Stimulated activated CD4-positive, alpha-beta T cell treated with anti-CD3 and anti-CD28 coated beads, Interleukin-1b, Interleukin-23, amount 100 ng/mL, for 4 hours (primary cell): ENCODE data around the gene FAM47E.

Experiments
- DNase-seq, 2 donors: peaks; one replicate each; pipeline ENCODE4 v3.0.0-alpha.2; 2020; ENCODE audit warnings: low read depth in 2 of 2

The FAM47E gene

DNA sequence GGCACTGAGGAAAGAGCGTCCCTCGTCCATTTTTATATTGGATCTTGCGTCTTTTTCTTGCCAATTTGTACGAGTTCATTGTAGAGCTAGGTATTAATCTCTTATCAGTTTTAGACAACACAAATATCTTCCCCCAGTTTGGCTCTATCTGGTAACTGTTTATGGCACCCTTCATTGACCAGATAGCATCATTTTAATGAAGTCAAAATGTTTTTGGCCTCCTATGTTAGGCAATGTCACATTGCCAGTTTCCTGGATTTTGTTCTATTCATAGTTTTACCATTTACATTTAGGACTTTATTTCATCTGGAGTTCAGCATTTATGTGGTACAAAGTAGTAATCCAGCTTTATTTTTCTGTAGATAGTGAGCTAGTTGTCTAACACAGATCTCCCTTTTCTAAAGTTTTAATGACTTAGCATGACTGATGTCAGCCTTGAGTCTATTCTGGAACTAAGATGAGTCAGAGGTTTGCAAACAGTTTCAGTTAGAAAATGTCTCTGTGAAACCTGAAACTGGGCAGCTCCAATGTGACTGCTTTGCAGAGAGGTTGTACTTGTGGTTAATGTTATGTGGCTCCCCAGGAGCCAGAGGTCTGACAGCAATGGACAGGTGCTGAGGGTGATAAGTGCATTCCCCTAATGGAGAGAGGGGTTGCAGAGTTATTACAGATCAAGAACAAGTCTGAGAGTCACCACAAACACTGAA lies 49.7 kb downstream of the FAM47E start:
- DNase-seq: no peak

DNA sequence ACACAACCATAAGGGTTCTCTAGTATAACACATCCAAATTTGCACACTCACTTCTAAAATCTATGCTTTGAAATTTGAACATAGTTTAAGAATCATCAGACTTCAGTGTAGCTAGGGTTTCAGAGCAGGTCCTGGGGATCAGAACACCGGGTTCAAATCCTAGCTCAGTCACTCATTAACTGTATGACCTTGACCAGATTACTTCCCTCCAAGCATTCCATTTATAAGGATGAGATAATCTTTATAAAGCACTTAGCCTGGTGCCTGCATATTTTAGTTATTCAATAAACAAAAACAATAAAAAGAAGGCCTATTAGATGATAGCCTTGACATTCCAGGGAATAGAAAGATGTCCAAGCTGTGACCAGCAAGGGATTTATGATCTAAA lies 50.2 kb downstream of the FAM47E start:
- DNase-seq: no peak

DNA sequence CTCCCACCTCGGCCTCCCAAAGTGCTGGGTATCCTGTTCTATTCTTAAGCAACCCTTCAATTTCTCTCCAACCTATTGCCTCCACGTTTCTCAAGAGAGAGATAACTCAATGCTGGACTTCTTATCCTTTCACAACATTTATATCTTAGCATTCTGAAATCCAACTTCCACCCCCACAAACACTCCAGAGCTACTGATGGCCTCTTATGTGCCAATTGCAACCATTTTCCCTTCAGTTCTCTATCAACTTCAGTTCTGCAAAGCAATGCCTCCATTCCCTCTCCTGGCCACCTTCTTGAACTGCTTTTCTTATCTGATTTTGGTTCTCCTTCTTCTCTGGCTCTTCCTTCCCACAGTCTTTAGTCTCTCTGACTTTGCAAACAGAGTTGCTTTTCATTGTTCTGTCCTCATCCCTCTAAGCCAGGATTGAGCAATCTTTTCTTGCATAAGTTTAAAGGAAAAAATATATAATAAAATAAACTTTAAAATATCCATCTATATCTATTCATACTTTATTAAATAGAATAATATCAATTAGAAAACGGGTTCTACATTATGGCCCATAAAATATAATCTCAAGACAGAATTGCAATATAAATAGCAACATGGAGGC lies 51.4 kb downstream of the FAM47E start:
- DNase-seq: no peak

DNA sequence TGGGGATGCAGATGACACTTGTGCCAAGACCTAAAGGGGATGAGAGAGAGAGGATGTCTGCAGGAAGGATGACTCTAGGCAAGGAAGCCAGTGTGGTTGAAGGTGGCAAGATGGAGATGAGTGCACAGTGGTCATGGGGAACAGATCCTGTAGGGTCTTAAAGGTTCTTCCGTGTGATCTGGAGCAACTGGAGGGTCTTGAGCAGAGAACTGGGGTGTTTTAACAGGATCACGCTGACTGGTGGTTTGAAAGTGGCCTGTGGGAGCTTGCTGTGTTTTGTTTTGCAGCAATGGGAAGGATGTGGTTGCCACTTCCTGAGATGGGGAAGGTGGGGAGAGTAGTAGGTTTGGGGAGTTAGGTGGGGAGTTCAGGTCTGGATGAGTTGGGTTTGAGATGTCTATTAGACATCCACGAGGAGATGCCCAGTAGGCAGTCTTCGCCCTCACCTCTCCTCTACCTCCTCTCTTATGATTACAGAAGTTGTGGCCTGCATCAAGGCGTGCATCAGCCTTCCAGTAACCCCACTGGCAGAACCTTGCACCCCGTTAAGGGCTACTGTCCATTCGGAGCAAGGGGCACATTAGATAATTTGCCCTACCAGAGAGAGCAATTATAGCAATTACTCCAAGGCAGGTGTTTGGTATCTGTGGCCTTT lies 53.6 kb downstream of the FAM47E start:
- no peak for DNase-seq

DNA sequence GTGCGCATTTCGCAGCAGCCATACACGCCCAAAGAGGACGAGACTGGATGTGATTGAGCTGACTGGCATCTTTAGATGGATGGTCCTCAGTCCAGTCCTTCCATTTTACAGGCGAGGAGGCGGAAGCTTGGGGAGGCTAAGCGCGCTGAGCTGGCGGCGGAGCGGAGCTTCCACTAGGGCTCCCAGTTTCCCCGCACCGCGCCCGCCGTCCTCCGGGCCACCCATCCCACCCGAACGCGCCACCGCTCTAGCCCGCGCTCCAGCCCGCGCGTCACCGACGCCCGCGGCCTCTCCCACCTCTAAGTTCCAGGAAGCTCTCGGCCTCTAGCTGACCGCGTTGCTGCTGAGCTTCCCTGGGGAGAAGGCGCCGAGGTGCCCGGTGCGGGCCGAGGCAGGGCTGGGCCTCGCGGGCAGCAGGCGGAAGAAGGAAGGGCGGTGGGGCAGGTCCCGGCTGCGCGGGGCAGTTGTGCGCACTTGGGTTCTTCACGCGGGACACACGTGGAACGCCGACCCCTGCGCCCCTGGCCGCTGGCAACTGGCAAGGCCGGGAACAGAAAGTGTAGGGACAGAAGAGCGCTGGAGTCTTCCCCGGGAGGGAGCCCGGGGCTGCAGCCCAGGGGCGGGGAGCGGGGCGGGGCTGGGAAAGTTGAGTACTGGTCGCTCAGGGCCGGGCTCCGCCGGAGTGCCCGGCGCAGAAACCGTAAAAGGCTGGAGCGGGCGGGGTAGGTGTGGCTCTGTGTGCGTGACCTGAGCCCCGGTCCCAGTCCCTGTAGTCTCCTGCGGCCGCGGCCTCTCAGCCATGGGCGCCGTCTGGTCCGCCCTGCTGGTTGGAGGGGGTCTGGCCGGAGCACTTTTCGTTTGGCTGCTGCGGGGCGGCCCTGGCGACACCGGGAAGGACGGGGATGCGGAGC lies 54.7 kb downstream of the FAM47E start, which contains the start of gene STBD1:
Gene STBD1 (plus strand): TSS at position 763 of the 911 bp plus-strand sequence. CDS start 37 bp downstream, at position 800.
- DNase-seq: peak in 1 of 2 donors; percentile 25

DNA sequence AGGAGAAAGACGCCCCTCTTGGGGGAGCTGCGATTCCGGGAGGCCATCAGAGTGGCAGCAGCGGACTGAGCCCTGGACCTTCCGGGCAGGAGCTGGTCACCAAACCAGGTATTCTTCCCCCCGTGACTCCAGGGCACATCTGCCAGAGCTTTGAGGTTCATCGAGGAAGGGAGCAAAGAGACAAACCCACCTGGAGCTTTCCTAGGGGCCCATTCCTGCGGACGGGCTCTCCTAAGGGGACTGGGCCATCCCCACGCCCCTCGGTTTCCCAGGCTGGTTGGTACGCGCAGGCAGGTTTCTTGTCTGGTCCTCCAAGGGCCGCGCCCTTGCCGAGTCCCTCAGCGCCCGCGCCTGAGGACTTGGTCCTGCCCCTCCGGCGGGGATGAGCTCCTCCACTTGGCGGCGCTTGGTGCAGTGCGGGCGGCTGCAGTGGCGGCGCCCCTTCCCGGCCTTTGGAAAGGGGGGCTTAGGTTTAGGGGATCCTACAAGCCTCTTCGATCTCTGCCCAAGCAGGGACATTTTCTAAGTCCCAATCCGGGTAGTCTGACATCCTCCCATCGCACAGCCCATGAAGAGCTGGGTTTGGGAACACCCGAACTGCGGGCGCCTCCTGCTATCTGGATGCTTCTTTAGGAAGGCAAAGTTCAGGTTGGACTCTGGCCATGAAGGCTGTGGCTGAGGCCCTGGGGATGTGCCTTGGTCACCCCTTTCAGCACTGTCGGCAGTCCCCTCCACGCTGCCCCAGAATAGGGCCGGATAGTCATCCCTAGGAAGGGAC lies 55.5 kb downstream of the FAM47E start:
- no peak for DNase-seq

DNA sequence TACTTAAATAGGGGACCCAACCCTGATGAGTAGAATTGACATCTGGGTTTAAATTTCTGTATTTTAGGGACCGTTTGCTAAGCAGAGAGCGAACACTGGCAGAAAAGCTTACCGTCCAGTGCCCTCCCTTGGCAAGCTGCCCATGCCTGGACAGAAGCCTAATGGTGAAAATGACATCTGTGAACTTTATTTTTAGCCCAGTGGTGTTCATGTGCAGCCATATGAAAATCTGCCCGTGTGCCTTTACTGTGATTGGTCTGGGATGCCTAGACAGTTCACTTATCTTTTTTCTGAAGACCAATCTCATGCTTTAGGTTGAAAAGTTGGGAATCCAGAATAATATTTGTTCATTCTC lies 56.1 kb downstream of the FAM47E start:
- no peak for DNase-seq

DNA sequence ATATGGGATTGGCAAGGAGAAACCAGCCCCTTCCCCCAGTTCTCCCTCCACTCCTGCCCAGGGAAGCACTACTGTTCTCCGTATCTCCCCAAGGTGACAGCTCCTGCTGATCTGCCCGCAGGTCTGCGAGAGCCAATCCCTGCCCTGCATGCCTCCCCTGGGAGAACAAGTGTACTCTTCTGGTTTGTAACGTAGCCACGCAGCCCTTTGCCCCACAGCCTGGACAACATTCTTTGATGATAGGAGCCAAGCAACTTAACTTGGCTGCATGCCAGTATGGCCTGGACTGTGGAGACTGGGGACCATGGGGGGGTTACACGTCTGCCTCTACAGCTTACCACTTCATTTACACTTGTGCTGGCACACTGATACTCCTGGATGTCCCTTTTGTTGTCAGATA lies 57.0 kb downstream of the FAM47E start:
- no peak for DNase-seq

DNA sequence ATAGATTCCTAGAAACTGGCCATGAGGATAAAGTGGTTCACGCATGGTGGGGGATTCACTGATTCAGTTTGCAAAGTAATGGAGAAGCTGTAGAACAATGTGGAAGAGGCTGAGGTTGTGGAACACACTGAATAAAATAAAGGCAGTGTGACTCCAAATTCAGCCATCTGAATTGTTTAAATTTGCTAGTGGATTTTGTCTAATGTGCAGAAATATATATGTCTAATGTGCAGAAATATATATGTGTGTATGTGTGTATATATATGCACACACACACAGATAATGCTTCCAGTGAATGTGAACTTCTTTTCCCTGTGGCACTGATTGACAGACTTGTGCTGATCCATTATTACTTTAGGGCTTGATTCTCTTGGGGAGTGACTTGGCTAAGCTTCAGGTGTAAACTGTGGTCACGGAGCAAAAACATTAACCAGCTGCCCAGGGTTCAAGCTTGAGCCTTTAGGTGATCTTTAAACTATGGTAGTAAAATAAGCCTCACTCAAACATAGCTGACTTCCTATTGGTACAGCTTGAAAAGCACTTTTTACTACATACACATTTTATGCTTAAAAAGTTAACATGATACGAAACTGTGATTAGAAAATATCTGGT lies 58.5 kb downstream of the FAM47E start:
- DNase-seq: no peak

DNA sequence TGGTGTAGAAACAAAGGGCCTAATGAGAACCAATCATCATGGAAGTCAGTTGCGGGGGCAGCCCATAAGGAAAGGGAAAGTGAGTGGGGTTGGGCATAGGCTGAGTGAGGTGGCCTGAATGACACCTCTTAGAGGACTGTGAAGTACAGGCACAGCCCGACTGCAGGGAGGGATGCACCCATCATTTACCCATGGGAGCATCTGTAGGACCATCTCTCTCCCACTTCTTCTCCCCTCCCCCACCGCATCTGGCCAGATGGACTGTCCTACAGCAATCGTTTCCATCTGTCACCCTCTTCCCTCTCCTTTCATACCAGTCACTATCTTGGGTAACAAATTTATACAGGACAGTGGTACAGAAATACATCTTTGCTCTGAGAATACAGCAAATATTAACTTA lies 59.2 kb downstream of the FAM47E start:
- DNase-seq: no peak

DNA sequence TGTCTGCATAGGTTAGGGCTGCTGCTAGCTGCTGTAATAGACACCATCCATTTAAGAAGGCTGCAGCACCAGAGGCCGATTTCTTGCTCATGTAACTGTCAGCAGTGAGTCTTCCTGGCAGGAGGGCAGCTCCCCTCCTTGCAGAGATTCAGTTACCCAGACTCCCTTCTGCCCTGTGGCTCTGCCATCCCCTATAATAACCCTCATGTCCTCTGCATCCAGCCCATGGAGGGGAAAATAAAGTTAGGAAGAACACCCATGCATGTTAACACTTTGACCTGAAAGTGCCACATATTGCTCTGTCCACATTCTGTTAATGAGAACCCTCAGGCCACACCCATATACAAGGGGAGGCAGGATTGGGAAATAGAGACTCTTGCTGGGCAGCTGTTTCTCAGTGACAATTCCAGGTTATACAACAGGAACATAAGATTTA lies 60.4 kb downstream of the FAM47E start:
- DNase-seq: no peak

DNA sequence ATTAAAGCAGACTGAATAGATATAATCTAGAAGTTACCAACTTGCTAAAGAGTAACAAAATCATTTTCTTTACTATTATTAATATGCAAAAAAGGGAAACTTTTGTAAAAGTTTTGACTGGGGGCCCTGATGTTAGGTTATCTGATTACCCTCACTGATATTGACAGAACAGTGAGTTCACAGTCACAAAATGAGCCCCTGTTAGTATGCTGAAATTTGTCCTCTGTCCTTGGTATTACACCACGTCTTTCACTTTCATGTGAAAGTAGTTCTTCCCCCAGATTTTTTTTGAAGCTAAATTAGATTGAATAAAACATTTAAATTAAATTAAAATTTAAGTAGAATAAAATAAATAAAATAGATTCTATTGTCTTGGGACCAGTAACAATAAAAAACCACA lies 60.9 kb downstream of the FAM47E start:
- no peak for DNase-seq

DNA sequence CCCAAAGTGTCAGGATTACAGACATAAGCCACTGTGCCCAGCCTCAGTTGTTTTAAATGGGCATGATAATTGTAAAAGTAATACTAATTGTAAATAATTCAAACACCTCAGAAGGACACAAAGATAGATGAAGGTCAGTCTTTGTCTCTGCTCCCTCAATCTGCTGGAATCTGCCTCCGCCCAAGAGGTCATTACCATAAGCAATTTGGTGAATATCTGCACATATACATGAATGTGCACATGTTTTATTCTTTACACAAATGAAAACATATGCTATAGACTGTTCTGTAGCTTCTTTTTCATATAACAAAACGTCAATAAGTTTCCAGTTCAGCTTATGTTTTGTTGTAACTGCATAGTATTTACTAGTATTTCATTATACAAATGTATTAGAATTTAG lies 62.0 kb downstream of the FAM47E start:
- no peak for DNase-seq

DNA sequence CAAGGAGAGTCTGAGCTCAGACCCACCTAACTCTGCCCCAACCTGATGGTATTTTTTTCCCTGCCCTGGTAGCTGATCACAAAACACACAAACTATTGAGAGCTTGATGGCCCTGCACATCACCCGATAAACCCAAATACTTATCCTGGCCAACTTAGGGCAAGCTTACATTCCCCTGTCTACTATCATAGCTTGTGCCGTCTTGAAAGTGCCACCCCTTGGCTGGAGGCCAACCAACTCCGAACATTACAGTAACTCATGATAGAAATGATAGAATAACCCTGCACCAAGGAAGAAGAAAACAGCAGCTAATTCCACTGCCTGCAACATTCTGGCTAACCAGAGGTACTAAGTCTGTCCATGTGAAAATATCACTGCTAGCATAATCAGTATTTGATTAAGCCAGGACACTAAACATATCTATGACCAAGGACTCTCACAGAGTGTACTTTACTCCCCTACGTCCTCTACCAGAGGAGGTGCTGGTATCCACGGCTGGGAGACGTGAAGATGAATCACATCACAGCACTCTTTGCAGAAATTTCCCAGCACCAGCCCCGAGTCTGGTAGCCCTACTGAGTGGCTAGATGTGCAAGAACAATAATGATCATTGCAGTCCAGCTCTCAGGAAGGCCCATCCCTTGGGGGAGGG lies 63.9 kb downstream of the FAM47E start:
- no peak for DNase-seq

DNA sequence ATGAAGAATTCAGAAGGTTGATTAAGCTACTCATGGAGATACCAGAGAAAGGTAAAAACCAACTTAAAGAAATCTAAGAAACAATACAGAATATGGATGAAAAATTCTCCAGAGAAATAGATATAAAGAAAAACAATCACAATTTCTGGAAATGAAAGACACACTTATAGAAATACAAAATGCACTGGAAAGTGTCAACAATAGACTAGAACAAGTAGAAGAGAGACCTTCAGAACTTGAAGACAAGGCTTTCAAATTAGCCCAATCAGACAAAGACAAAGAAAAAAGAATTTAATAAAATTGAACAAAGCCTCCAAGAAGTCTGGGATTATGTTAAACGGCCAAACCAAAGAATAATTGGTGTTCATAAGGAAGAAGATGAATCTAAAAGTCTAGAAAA lies 64.6 kb downstream of the FAM47E start:
- no peak for DNase-seq

DNA sequence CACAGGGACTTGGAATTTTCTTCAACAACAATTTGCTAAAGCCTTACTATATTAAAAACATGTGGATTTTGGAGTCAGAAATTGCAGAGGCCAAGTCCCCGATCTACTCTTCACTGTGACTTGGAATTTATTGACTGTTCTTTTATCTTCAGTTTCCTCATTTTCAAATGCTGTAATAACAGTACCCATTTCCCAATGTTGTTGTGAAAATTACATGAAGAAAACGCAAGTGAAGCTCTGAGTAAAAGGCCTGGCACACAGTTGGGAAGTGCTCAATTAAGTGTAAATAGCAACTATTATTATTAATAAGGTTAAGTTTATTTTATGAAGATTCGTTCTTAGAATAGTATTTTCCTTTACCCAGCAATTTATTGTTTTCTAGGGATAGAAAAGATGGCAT lies 70.7 kb downstream of the FAM47E start:
- DNase-seq: no peak

DNA sequence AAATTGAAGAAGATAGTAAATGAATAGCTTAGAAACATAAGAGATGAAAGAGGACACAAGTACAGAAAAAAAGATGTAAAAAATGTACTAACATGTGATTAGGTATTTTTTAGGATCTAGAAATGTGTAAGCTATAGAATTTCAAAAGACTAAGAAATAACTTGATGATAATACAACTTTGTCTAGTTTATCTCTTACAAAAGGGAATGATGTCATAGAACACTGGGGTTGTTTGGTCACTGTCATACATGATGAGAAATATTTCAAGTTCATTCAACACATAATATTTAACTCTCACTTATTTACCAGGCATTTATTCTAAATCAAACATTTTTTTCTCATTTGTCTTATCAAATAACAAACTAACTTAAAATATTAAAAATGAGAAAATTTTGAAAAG lies 73.6 kb downstream of the FAM47E start:
- DNase-seq: no peak

DNA sequence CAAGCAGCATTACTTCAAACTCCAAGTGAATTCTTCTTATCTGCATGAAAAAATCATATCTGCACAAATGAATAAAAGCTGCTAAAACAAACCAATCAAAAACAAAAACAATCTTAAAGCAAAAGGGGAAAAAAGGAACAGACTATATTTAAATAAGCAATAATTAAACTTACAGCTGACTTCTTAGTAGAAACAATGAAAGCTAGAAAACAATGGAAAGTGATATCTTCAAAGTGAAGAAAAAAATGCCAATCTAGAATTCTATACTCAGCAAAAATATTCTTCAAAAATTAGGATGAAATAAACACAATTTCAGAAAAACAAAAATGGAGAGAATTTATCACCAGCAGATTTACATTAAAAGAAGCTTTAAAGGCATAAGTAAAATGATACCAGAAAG lies 75.0 kb downstream of the FAM47E start:
- DNase-seq: no peak
